HG03025 (cell line): ENCODE data around the gene MAP3K7.

Experiments used
- ATAC-seq: cut with Tn5 transposase; IDR thresholded peaks from one replicate; pipeline ENCODE4 v1.9.1; 2021; ENCODE audit warnings: mild to moderate bottlenecking, moderate library complexity; ENCODE audit not compliant: unreplicated experiment, low FRiP score

Gene MAP3K7

DNA sequence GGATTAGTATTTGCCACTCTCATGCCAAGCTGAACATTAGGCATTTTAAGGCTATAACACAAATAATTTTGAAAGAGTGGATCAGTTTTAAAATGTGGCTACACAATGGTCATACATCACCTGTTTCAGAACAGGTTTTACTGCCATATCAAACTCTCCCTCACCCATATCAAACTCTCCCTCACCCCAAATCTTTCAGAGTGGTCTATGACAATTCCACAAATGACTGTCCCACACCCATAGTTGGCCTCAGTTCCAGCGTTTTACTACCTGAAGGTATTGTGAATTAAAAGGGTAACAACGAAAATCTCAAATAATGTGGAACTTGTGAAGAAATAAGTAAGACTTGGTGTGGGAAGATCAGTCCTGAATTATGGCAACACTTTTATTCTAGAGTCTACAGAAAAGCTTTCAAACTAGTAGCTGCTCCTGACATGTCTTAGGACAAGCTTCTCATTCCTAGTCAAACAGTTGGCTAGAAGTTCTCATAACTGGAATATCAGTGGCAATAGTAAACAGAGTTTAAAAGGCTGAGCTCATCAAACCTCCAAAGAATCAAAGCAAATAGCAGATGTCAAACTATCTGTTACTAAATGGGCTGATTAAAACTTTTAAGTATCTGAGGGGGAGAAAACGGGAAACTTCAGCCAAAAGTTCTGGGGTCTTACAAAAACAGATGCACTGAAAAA, 52.4 kb downstream of the MAP3K7 start:
- ATAC-seq = no peak

DNA sequence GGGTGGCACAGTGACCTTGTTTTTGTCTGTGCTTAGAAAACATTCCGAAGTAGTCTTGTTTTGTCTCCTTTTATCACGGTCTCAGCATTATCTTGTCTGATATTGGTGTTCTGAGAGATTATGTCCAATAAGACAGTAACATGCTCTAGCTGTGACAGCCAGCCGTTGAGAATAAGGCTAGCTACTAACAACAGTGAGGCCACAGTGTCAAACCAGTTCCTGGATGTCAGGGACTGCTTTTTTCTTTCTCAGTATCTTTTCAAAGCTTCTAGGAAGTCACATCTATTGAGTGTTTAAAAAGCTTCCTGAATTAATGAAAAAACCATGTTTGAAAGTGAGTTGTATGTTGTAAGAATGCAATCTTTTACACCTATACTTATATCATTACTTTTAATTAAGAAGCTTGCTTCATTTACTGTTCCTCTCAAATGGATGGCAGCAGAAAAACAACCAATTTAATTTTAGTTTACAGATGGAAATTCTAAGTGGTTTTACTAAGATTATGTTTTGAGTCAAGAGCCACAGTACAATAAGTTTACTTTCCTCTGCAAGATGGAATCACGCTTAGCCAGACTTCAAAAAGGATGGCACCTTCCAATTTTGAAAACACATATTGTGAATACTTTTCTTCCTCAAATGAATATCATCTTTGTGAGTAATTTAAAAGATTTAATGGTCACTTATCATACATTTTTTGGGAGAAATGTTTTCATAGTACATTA, 53.1 kb downstream of the MAP3K7 start:
- no peak for ATAC-seq

DNA sequence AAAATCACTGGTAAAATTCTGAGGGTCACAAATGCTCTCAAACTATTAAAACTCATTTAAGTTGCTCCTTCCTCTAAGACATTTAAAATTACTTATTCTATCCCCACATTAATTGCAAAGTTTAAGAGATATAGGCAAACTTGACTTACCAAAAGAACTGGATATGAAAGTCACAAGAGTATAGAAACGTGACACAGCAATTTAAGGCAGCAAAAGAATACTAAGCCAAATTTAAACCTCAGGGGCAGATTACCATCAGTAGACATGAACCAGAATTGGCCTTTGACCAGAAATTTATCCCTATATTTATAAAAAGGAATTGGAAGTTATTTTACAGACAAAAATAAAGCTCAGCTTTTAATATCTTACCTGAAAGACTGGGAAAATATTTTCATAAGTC, 56.0 kb downstream of the MAP3K7 start:
- no peak for ATAC-seq

GRCh38 chr6:90525421-90525820, 61.5 kb downstream of the MAP3K7 start:
- no peak for ATAC-seq

- no peak for ATAC-seq
Measured at GRCh38 chr6:90523779-90524310, 63.0 kb downstream of the MAP3K7 start.

DNA sequence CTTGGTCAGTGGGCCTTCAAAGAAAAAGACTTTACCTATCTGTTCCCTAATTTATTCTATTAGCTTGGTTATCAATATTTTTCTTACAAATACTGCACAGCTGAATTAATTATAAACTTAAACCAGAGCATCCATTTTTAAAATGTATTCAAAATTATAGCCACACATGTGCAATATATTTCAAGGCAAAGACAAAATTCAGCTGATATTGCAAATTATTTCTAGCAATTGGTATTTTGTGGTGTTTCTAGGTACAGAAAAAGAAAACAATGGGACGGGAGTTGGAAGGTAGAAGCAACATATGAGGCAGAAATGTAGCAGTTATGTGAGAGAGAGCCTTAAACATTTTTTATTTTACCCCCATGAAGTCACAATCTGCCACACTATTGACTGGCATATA, 64.9 kb downstream of the MAP3K7 start:
- no peak for ATAC-seq

GRCh38 chr6:90516074-90516660, 70.7 kb downstream of the MAP3K7 start:
- ATAC-seq = no peak

- ATAC-seq = no peak
Measured at GRCh38 chr6:90514496-90514895, 72.4 kb downstream of the MAP3K7 start.

DNA sequence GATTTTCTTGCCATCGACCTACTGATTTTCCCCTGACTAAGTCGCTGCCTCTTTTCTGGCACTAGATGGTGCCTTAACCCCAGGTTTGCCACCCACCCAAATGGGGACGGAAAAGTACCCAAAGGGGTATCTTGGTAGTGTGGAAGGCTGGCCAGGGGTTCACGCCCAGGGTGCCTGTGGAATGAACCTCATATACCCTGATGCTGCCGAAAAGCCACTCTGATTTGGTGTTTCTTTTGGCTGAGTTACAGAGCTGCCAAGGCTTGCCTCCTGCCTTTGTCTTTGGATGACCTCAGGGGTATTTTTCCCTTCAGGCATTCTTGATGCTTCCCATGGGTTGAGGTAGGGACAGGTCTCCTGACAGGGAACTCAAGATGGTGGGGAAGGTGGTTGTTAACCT, 78.1 kb downstream of the MAP3K7 start:
- ATAC-seq = no peak

DNA sequence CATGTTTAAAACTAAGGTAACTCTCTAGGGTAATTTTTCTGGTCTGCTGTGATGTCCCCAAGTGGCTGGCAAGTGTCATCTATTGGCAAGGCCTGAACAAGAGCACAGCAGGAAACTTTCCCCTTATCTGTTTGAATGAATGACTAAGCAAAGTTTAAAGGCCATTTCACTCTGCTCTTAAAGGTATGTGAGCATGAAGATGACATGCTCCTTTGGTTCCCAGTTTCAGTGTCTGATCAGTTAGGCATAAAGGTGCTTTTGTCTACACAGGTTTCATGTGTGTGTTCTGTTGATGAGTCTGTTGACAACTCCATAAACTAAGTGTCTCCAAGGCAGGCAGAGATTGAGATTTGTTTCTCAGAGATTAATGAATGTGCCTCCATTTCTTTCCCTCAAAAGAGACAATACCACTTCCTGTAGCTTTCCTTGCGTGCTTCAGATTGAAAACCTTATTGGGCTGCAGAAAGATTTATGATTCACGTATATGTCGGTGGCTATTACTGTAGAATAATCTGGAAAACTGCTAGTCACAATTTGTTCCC, 83.9 kb downstream of the MAP3K7 start:
- ATAC-seq = no peak

GRCh38 chr6:90502381-90502780, 84.5 kb downstream of the MAP3K7 start:
- no peak for ATAC-seq

DNA sequence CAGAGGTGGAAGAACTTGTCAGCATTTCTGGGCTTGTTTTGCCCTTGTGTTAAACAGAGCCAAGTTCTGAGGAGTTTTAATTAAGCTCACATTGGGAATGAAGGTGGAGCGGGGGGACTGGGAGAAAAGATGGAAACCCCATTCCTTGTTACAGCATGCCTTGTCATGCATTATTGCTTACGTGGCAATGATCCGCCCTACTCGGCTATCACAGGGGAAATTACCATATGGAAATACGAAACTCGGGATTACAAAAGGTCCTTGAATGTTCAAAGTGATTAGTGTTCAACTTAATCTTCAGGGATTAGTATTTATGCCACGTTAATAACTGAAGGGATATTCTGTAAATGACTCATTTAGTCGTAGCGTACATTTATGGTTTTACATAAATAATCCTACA, 86.4 kb downstream of the MAP3K7 start:
- no peak for ATAC-seq

GRCh38 chr6:90497411-90497810, 89.5 kb downstream of the MAP3K7 start:
- no peak for ATAC-seq

- ATAC-seq = no peak
Measured at GRCh38 chr6:90496258-90497016, 90.4 kb downstream of the MAP3K7 start.

DNA sequence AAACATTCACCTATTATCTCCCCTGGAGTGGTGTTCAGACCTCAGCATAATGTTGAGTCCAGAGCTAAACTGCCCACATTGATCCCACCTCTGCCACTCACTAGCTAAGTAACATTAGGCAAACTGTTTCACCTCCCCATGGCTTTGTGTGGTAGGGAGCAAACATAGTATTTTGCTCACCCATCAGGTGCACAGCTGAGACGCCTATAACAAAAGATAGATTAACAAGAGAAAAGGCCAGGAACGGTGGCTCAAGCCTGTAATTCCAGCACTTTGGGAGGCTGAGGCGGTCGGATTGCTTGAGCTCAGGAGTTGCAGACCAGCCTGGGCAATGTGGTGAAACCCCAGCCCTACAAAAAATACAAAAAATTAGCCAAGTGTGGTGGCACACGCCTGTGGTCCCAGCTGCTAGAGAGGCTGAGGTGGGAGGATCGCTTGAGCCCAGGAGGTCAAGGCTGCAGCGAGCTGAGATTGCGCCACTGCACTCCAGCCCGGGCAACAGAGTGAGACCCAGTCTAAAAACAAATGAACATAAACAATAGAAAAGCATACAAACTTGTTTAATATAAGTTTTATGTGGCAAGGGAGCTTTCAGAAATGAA, 91.6 kb downstream of the MAP3K7 start:
- no peak for ATAC-seq

DNA sequence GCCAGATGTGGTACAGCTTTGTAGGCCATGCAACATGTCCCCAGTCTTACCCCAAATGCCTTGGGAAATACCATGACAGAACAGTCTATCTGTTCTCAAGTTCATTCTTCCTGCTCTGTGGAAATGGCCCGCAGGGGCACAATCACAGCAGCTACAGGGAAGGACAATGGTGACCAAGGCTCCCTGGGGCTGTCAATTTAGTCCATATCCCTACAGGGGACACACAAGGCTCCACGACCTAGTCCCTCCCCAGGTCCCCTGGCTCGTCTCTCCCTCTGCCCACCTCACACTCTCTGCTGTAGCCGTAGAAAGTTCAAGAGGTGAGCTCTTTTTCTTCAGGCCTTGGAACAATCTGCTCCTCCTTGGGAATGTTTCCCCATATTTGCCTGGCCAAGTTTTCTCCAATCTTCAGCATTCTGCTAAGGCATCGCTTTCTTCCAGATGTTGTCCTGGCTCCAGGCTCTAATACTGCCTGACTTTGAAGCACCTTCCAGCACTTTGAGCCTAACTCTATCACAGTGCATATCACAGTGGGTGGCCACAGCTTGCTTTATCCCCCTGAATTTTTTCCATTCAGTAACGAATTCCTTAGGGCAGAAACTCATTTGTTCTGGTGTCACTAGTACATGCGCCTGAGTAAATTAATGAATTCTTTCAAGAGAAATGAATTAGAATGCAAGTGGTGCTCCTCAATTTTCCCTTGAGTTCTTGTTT, 92.6 kb downstream of the MAP3K7 start:
- no peak for ATAC-seq

DNA sequence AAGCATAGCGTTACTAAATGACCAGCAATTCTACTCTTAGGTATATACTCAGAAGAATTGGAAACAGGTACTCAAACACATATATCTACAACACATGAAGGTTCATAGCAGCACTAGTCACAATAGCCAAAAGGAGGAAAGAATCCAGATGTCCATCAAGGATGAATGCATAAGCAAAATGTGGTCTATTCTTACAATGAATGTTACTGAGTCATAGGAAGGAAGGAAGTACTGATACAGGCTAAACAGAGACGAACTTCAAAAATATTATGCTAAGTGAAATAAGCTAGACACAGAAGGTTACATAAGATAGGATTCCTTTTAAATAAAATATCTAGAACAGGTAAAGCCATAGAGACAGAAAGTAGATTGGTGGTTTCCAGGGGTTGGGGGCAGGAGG, 93.5 kb downstream of the MAP3K7 start:
- no peak for ATAC-seq

- no peak for ATAC-seq
Measured at GRCh38 chr6:90492798-90493197, 94.1 kb downstream of the MAP3K7 start.

- ATAC-seq = no peak
Measured at GRCh38 chr6:90492369-90492768, 94.5 kb downstream of the MAP3K7 start.
